Measurements from ENCODE around the gene TBXAS1.
A peak's percentile ranks its signal among the peaks of the same experiment; 100 is the strongest.

Gene TBXAS1

DNA sequence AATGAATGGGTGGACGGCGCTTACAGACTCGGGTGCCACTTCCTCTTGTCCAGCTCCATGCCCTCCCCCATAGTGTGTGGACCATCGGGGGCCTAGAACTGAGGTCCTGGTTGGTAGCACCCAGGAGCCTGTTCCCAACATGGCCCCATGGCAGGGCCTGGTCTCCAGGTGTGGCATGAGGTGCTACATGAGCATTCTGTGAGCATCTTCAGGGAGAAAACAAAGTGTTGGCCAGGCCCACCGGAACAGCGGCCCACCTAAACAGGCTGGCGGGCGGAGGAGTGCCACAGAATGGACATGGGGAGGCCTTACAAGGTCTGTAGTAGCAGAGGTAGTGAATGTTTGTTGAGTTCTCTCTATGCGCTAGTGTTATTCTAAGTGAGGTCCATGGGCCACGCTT, 156.7 kb downstream of the TBXAS1 start:
- DNase-seq, result no peak

DNA sequence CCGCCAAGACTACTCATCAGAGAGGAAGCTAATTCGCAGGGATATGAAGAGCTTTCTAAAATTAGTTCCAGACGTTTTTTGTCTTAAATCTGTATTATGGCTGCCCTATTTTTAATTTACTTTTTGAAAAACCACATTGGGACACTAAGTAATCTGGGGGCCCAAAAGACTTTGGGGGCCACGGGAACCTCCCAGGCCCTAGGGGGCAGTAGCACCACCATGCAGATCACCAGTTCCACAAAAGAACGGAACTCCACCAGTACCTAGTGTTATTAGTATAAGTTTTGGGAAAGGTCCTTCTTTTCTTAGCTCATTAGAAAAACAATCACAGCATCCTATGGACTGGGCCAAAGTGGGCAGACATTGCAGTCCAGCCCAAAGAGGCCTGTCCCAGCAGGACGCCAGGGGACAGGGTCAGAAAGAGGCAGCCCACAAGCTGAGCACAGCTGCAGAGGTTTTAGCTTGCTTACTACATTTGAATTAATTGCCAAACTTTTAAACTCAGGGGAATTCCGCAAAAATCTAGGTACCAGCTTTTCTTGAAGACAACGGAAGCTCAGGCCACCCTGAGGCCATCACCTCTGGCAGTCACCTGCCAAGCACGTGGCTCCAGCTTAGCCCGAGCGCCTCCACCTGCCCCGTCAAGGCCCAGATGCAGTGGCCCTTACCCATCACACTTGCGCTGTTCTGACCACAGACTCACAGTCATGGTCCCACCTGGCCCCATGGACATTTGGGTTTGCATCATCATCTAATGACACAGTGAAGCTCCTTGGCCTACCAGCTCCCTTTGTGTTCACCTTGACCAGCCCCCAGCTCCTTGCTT, 158.8 kb downstream of the TBXAS1 start:
- no peak for DNase-seq

DNA sequence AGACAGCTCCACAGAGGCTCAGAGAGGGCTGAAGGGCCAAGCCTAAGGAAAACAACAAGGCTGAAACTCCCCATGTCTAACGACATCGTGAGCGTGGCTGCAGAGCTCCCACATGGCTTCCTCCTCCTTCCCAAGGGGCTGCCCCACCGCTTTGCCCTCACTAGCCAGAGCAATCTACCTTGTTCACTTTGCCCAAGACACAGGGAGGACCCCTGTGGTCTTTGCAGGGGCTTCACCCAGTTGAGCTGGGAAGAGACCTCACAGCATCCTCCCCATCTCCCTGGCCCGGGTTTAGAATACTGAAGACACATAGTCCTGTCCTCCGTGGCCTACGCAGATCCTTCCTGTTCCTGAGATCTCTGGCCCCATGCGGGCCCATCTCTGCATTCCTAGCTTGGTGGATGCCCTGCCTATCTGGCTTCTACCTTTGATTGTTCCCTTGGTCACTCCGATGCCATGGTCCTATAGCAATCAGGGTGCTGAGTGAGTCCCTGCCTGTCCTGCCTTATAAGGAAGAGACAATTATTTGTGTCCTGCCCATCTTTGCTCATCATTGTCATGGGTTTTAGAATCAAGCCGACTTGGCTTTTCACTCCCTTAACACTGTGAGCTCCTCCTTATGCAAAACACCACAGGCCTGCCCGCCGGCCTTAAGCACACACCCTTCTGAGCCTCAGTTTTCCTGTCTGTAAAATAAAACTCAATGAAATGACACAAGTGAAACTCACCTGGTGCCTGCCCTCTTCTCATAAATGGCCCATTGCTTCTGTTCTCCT, 160.5 kb downstream of the TBXAS1 start:
- DNase-seq, result no peak

DNA sequence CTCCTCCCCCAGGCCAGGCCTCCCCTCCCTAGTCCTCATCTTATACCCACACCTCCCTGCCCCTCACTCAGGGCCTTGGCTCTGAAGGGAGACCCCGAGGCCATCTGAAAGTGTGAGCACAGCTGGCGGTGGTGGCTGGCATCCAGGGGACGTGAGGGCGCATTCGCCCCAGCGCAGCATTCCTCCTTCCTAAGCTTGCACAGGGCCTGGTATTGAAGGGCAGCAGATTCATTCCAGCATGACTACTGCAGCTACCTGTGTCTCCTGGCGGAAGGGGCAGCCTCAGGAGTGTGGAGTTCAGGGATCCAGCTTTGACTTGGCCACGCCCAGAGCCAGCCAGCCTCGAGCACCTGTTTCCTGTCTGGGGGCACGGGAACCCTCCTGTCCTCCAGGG, 161.1 kb downstream of the TBXAS1 start:
- no peak for DNase-seq

DNA sequence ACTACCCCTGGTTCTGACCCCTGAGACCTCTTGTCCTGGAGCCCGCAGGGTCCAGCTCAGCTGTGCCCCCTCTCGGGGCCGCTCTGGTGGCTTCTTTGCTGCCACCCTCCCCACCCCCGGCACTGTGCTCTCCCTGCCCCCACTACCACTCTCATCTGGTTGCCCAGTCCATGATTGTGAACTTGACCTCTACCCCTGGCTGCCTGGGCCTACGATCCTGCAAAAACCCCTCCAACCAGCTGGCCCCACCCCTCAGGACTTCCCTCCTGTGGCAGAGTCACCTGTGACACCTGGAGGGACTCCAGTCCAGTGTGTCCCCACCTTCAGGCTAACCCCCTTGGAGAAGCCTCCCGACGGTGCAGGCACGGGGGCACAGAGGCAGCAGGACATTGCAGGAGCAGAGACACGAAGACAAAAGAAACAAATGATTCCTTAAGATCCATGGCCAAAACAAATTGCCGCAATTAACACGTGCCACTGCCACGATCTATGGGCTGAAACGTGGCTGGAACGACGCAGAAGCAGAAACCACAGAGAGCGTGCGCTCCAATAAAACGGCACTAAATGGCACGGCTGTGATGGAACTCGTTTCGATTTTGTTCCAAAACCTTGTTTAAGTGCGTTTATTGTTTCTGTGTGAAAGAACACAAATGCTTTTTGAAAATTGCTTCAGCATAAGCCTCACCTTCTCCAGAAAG, 161.7 kb downstream of the TBXAS1 start:
- DNase-seq, result no peak

DNA sequence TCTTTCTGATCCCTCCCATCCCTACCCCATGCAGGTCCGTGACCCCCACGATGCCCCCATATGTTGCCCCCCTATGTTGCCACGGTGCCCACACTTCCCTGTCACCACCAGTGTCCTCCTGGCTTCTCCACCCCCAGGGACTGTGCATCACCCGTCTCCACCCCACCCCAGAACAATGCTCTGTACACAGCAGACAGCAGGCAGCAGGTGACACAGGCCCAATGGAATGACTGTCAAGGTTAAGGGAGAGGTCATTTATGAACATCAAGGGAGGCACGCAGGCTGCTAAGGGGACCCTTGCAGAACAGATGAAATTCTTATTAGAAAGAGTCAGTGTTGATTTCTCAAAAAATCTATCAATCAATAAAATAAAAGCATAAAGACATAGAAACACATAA, 162.2 kb downstream of the TBXAS1 start:
- DNase-seq, result no peak

DNA sequence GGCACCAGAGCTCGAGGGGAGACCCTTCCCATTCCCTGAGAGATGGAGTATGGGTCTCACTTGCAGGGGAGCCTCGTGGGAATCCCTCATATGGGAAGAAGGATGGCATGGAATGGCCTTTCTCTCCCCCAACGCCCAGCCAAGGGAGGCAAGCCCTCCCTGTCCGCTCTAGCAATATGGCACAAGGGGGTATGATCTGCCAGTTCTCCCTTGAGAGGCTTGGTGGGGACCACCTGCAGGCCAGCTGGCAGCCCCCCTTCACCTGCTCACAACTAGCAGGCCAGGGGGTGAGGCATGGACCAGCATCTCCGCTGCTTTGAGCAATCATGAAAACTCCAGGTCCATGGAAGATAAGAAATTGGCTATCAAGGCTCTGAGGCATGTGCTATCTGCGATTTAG, 162.8 kb downstream of the TBXAS1 start:
- DNase-seq, result no peak

DNA sequence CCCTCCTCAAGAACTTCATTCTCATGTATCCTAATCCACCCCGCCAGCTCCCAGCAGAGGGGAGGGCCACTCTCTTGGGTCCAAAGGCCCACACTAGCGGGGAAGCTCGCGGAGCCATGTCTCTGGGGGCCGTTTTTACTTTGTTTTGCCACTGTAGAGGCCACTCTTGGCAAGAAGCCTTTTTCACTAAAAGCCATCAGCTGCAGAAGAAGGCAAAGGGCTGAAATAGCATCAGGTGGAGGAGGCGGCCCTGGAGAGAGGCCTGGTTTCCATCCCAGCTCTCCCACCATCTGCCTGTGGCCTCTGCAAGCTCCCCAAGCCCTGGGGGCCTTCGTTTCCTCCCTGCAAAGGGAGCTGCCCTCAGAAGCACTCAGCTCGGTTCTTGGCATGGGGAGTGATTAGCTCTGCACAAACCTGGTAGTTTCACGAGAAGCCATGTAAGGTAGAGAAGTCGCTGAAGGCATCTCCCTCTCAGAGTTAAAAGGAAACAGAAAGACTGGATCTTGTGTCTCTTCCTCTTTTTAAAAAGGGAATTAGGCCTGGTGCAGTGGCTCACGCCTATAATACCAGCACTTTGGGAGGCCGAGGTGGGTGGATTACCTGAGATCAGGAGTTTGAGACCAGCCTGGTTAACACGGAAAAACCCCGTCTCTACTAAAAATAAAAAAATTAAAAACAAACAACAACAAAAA, 163.4 kb downstream of the TBXAS1 start:
- DNase-seq, result peak in 1 of 2 experiments; percentile 36

DNA sequence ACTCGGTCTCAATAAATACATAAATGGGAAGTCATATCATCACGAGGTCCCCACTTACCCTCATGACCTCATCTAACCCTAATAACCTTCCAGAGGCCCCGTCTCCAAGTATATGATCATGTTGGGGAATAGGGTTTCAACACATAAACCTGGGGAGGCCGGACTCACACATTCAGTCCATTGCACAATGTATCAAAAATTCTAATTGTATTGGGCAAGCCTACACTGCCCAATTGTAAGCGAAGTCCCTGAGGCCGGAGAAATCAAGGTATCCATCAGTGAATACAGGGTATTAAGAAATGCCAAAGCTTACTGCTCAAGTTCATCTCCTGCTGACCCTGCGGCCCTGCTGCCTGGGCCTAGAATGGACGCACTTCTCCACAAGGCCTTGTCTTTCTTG, 164.1 kb downstream of the TBXAS1 start:
- DNase-seq, result no peak

DNA sequence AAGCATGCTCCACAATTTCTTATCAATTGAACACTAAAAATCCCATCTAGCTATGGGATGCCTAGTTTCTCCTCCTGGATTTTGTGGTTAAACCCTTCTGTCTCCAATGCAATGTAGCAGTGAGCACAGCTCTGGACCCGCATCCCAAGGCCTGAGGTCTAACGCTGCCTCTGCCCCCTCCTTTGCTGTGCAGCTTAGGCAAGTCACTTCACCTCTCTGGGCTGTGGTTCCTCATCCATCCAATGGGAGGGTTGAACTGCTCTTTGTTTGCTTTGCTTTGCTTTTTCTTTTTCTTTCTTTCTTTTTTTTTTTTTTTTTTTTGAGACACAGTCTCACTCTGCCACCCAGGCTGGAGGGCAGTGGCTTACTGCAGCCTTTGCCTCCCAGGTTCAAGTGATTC, 164.5 kb downstream of the TBXAS1 start:
- DNase-seq, result no peak

DNA sequence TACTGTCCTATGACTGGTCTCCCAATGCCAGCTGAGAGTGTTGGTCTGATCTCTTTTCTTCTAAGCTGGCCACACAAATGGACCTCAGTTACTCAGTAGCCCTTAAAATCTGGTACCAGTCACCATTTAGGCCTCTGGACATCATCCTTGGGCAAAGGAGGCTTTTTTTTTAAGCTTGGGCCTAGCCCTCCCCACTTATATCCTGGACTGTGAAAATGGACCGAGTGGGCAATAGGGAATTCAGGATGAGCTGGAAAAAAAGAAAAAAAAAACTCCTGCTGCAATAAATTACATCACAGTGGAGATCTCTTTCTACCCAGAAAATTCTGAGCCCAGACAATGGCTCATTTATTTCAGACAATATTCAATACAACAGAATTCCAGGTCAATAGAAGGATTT, 165.3 kb downstream of the TBXAS1 start:
- no peak for DNase-seq

DNA sequence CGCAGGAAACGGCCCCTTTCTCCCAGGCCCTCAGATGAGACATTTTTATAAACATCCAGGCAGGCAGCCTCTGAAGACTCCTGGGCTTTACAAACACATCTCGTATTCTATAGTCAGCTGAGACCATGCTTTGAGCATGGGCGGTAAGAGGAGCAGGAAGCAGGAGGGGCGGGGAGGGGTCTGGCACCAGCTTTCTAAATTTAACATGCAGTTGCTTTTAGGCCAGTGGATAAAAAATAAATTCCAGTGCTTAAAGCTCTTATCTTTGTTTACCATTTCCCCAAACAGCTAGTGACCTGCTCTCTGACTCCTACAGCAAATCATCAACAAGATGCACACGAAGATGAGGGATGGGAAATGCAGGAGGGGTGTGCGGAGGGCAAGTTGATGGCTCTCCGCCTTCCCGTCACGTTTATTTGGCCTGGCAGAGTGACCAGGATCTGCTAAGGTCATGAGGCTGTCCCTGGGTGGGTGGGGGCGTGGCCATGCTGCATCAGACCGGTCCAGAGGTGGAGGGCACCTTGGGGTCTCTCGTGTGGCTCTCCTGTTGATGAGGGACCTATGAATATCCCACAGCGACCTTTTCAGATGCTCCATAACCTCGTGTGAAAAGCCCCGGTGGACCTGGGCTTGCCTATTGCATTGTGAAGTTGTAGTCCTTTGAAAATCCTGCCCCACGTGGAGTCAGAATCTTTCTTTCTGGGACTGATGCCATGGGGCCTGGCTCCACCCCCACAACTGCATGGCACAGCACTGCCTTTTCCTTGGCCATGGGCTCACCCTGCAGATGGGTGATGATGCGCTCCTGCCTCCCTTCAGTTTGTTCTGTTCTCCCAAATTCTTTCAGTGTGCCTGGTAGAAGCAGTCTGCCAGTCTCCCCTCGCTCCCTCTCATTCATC, 166.2 kb downstream of the TBXAS1 start:
- DNase-seq, result no peak

DNA sequence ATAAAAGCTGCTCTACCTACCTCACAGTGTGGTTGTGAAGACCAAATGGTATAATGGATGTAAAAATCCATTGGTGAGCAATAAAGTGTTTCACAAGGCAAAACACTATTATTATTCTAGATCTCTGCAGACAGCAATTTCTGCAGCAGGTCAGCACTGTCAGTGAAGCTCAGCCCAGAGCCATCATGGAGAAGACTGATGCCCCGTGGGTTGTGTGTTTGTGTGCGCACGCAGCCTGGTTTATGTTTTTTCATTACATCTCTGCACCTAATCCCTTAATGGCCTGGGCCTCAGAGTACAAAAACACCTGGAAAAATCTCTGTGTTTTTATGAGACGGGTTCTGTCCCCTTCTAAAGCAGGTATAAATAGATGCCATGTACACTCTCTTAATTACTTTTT, 169.5 kb downstream of the TBXAS1 start:
- DNase-seq, result no peak

DNA sequence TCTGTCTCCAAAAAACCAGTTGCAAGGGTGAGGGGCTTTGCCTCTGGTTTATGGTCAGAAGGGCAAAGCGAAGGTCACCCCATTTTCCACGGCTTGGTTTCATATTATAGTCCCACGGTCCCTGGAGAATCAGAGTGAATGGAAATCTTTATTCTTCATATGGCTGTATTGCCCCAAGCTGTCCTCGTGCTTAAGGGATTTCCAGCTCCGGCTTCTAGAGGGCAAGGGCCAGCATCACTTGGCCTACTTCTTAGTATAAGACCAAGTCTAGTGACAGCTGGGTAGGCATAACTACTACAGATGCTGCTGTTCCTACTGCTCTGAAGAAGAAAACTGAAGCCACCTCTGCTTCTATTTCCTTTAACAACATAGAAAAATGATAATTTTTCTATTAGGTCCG, 170.5 kb downstream of the TBXAS1 start:
- DNase-seq, result peak; percentile 6 to 39

DNA sequence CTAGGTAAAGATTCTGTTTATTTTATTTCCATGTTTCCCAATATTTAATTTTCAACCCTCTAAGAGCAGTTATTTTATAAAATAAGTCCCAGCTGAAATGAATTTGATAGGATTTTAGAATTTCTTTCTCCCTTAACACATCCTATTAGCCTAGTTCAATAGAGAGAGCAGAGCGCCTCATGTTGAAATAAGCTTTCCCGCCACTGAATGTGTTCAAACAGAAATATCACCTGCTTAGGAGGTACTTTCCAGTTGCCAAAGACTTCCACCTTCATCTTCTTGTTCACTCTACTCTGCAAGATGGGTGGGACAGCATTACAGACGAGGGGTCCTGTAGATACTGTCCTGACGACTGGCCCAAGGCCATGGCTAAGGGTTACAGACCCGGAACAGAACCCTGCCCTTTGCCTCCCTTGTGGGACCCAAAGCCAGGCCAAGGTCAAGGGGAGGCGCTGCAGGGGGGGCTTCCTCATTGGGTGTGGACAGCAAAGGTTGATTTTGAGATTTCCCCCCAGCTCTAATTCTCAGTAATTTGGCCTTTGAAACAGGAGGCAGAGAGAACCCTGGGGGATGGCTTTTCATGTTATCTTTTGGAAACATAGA, 171.7 kb downstream of the TBXAS1 start:
- DNase-seq, result no peak

DNA sequence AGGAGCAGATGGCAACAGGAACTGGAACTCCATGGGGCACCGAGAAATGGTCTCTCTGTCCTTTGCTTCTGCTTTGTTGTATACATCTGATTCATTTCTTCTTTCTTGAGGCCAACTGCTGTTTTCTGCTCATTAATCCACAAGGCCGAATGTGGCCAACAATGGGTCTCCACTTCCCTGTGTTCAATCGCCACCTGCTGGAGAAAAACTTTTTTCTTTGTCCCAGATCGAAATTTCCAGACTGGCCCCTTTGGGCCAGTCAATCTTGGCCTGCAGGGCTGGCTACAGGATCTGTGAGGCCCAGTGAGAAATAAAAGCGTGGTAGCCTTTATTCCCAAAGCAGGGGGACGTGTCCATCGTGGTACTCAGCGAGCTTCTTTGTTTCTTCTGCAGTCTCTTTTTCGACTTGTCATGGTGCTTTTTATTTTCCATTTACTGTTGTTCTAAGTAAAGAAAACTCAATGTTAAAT, 174.9 kb downstream of the TBXAS1 start:
- peak; percentile 29 to 48 for DNase-seq

DNA sequence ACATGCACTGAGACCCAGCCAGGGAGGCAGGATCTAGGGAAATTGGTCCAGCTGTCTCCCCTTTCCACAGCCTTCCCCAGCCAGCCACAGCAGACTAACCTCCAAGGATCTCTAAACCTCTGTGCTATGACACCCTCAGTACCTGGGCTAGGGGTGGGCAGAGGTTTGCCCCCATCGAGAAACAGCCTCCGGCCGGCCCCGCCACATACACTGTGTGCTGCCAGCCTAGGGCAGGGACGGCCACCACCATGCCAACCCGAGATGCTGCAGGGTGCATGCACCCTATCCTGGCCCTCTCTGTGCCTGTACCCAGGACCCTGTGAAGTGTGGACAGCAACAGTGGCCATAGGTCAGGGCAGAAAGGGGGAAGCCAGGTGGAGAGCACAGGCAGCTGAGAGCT, 175.6 kb downstream of the TBXAS1 start:
- DNase-seq, result no peak

DNA sequence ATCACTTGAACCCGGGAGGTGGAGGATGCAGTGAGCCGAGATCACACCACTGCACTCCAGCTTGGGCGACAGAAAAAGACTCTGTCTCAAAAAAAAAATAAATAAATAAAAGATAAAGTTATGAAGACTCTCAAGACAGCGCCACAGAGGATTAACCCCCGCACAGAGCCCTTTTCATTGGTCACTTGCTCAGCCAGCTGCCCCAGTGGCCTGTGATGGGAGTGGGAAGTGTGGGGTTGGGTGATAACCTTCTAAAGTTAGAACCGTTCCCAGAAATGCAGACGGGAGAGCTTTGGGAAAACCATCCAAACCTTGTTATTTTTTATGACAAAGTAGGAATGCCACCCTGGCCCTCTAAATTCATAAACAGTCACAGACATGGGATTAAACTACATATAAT, 176.3 kb downstream of the TBXAS1 start:
- DNase-seq, result no peak

DNA sequence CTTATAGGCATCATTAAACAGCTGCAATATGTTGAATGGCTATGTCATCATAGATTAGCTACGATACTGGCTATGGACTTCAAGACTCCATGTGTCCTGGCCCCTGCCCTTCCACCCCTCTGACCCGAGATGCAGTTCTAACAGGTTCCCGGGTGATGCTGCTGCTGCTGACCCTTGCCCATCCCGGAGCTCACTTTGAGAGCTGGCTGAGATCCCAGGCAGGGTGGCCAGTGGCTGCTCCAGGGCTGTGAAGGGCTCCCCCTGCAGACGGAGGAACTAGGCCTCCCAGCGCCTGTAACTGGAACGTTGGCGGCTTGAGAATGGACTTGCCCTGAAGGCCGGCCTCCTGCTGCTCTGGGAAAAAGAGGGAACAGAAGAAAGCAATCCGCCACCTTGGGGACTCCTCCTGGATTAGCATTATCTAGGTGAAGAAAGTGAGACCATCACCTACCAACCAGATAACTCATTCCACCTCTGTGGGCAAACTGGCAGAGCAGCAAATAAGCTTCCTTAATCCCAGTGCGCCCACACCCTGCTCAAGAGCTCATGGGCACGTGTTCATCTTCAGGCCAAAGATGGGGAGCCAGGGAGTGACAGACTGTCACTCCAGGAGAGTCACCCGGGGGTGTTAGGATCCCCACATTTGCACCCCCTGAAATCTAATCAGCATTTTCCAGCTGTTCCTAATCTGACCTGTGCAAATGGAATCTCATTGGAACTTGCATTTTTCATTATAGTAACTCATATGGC, 176.9 kb downstream of the TBXAS1 start:
- DNase-seq, result peak; percentile 23 to 29

DNA sequence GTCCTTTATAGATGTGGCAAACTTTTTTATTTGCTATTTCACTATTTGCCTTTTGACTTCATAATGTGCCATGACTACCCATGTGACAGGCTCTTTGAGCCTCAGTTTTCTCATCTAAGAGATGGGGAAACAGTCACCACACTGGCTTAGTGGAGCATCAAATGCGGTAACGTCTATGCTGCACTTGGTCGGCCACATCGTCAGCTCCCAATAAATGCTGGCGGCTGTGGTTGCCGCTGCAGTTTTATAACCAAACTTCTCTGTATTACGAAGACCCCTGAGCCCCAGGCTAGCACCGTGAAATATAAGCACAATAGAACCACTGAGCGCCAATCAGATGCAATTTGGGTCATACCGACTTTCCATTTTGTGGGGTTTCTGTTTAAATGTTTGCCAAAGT, 177.5 kb downstream of the TBXAS1 start:
- no peak for DNase-seq

Measured in NCI-H524 (cell line).